ENCODE measurements around the gene ZNF705A.
"Not testable (repeated sequence)": the region's sequence is repeated elsewhere in the genome, so short reads cannot be mapped to it uniquely, and the experiment has no call there.

DNA sequence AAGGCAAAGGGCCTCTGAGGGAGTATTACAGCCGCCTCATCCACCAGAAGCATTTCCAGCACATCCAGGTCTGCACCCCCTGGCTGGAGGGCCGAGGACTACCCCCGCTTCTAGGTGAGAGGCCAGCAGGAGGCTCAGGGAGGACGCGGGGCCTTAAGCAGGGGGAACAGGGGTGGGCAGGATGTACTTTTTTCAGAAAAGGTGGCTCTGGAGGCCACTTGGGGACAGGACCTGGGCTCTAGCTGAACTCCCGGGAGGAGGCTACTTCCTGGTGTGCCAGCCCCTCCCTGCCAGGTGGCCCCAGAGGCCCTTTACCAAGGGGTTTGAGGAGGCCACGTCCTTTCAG lies 70.9 kb downstream of the ZNF705A start:
- TF ChIP-seq POLR2A (IDR thresholded peaks at IDR 0.05) = not testable (repeated sequence)
- TF ChIP-seq, protein P1, sequence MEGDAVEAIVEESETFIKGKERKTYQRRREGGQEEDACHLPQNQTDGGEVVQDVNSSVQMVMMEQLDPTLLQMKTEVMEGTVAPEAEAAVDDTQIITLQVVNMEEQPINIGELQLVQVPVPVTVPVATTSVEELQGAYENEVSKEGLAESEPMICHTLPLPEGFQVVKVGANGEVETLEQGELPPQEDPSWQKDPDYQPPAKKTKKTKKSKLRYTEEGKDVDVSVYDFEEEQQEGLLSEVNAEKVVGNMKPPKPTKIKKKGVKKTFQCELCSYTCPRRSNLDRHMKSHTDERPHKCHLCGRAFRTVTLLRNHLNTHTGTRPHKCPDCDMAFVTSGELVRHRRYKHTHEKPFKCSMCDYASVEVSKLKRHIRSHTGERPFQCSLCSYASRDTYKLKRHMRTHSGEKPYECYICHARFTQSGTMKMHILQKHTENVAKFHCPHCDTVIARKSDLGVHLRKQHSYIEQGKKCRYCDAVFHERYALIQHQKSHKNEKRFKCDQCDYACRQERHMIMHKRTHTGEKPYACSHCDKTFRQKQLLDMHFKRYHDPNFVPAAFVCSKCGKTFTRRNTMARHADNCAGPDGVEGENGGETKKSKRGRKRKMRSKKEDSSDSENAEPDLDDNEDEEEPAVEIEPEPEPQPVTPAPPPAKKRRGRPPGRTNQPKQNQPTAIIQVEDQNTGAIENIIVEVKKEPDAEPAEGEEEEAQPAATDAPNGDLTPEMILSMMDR (IDR thresholded peaks at IDR 0.05) = not testable (repeated sequence)

Measured in prostate gland (tissue), 2 donors.